Measurements from ENCODE around the gene ZNRF3.

Gene ZNRF3

GRCh38 chr22:28939394-28939793 lies 56.0 kb downstream of the ZNRF3 start:
- no peak for DNase-seq (ENCODE audit: low spot score)
- no peak overlapping the region for H3K27ac ChIP-seq
- H3K4me3 ChIP-seq = no peak overlapping the region
- TF ChIP-seq CTCF (IDR thresholded peaks at IDR 0.05) = no peak

- TF ChIP-seq CTCF (IDR thresholded peaks at IDR 0.05) = no peak
- no peak overlapping the region for H3K27ac ChIP-seq
Observed at GRCh38 chr22:28939932-28940331, 56.6 kb downstream of the ZNRF3 start.

GRCh38 chr22:28940441-28940840 lies 57.1 kb downstream of the ZNRF3 start:
- no peak for TF ChIP-seq CTCF (IDR thresholded peaks at IDR 0.05)
- DNase-seq (ENCODE audit: low spot score) = no peak
- Histone ChIP-seq H3K27ac (no peak overlapping the region), H3K4me3 (no peak overlapping the region)

More at GRCh38 chr22:28939932-28940331, 56.6 kb downstream of the ZNRF3 start:
- no peak for DNase-seq (ENCODE audit: low spot score)
- no peak overlapping the region for H3K4me3 ChIP-seq

DNA sequence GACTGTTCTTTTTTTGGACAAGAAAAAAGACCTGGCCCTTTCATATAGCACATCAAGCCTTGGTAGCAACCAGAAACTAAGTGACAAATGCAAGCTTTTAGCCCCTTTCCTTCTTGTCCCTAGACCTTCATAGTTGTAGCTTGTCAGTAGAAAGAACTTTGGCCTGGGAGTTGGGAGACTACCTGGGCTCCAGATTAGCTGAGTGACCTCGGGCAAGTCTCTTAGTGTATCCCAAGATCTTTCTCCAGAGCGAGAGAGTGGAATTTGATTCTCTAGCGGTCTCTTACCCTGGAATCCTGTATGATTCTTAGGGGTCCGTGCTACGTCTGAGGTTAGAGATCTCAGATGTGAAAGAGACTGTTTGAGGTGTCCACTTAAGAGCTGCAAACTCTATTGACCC lies 59.0 kb downstream of the ZNRF3 start:
- no peak for DNase-seq (ENCODE audit: low spot score)
- H3K27ac ChIP-seq = no peak overlapping the region
- H3K4me3 ChIP-seq = no peak overlapping the region
- no peak for TF ChIP-seq CTCF (IDR thresholded peaks at IDR 0.05)

- Histone ChIP-seq H3K4me3 (no peak overlapping the region), H3K27ac (no peak overlapping the region)
- no peak for DNase-seq (ENCODE audit: low spot score)
- TF ChIP-seq CTCF (IDR thresholded peaks at IDR 0.05) = no peak
Observed at GRCh38 chr22:28942801-28943500, 59.6 kb downstream of the ZNRF3 start.

- no peak for DNase-seq (ENCODE audit: low spot score)
- H3K4me3 ChIP-seq = no peak overlapping the region
- no peak overlapping the region for H3K27ac ChIP-seq
- TF ChIP-seq CTCF (IDR thresholded peaks at IDR 0.05) = no peak
Observed at GRCh38 chr22:28943501-28943879, 60.1 kb downstream of the ZNRF3 start.

- Histone ChIP-seq H3K4me3 (no peak overlapping the region), H3K27ac (no peak overlapping the region)
- DNase-seq (ENCODE audit: low spot score) = no peak
- no peak for TF ChIP-seq CTCF (IDR thresholded peaks at IDR 0.05)
Observed at GRCh38 chr22:28947125-28947524, 63.8 kb downstream of the ZNRF3 start.
